Esophagus squamous epithelium (tissue), 5 donors: ENCODE measurements around the gene CNTF. TPM values are rescaled to one million over a fixed set of nuclear protein-coding genes. Genes with fewer than 3 reads are reported as not detected.

ENCODE experiments used
- DNase-seq: peaks from one replicate; lab custom pipeline; 2025; lab: John Stamatoyannopoulos, UW
- H3K27ac ChIP-seq, 4 donors: fragments of 200-600 bp; sonication (generic); one replicate each; pipeline ENCODE4 v1.5.1; 2016 to 2019; ENCODE audit warnings: mild to moderate bottlenecking in 1 of 4
- H3K27me3 ChIP-seq, 4 donors: fragments of 200-600 bp; sonication (generic); 1 replicate in 3 of 4; 2 replicates in 1 of 4; pipeline versions ENCODE4 v1.5.1 to v1.6.0; 2017 to 2021; ENCODE audit warnings: antibody characterized with exemption in 1 of 4
- H3K36me3 ChIP-seq, 3 donors: fragments of 200-600 bp; sonication (generic); one replicate each; pipeline ENCODE4 v1.5.1; 2016 to 2019
- H3K4me1 ChIP-seq, 3 donors: fragments of 200-600 bp; sonication (generic); one replicate each; pipeline ENCODE4 v1.5.1; 2017 to 2019
- H3K4me3 ChIP-seq, 4 donors: fragments of 200-600 bp; sonication (generic); 1 replicate in 3 of 4; 2 replicates in 1 of 4; pipeline ENCODE4 v1.5.1; 2016 to 2019; ENCODE audit warnings: mild to moderate bottlenecking in 2 of 4, moderate library complexity in 1 of 4
- H3K9me3 ChIP-seq, 3 donors: fragments of 200-600 bp; sonication (generic); one replicate each; pipeline ENCODE4 v1.5.1; 2016 to 2019
- POLR2A ChIP-seq, 4 donors: fragments of 450-650 bp; IDR thresholded peaks; one replicate each; pipeline ENCODE4 v1.6.1; 2017; ENCODE audit warnings: antibody characterized with exemption in 4 of 4, mild to moderate bottlenecking in 4 of 4, moderate library complexity in 3 of 4
- WGBS, 2 donors: methylation state at CpG; one replicate each; pipeline ENCODE4 v1.1.5; 2018; 5-methylcytosine and 5-hydroxymethylcytosine counted together
- intact Hi-C: fragments of 100-400 bp; cut with DNase I; formaldehyde crosslinking; loops from one replicate; pipeline ENCODE4 v1.15.0; 2022
- total RNA-seq, 4 donors: library from RNA; depleted of rRNA; stranded (reverse); fragments of >200 nt; gene quantifications; one replicate each; pipeline ENCODE4 v1.1.0, GENCODE V29; 2016
- TF ChIP-seq, protein P1 (sequence below), 6 experiments: fragments of 450-650 bp in 4 of 6; fragments of 200-600 bp in 2 of 6; sonication (generic) in 2 of 6; IDR thresholded peaks; one replicate each; pipeline ENCODE4 v1.5.1; 2016 to 2019; ENCODE audit warnings: antibody characterized with exemption in 6 of 6, mild to moderate bottlenecking in 4 of 6, moderate library complexity in 4 of 6
- donor health status: DM: yes; HTN: yes; CAD: no.

CNTF gene
- total RNA-seq, 4 donors from 2014 or later = 0.53 to 3.2 (median 1.2) TPM

DNA sequence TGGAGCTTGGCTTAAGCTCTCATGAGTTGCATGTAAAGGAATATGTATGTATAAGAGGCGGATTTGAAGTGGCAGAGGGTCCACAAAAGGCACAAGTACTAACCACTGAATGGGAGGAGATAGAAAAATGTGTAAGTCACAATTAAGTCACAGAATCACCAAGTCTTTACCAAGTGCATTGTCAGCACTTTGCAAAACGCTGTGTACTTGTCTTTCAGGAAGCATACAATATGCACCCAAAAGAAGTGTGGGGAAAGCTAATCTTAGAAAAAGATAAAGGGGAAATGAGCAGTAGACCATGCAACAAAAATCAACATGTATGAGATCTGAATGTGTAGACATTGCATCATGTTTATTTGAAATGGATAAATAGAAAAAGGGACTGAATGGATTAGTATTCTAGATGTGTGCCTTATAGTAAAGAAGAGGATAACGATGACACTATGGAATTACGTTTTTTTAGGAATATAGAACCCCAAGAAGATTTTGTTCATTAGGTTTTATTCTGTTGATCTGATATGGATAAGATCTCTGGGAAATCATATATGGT, 4.5 kb downstream of the CNTF start:
- Histone ChIP-seq H3K27ac (peak overlapping the region in 2 of 4 donors; percentile 4 to 57), H3K9me3 (no peaks in the 10 kb centered on the region), H3K4me3 (no peak overlapping the region), H3K36me3 (peaks cover 0 to 42% (median 6%) of the 10 kb centered on the region in 3 donors), H3K27me3 (no peaks in the 10 kb centered on the region), H3K4me1 (peaks cover 0 to 23% (median 6%) of the 10 kb centered on the region in 3 donors)
- intact Hi-C loops = no loop called here
- 66 to 69% methylated on average over 4 of the region's 4 CpGs for WGBS, 2 donors
- TF ChIP-seq POLR2A (IDR thresholded peaks at IDR 0.05) = no peak
- TF ChIP-seq, protein P1, sequence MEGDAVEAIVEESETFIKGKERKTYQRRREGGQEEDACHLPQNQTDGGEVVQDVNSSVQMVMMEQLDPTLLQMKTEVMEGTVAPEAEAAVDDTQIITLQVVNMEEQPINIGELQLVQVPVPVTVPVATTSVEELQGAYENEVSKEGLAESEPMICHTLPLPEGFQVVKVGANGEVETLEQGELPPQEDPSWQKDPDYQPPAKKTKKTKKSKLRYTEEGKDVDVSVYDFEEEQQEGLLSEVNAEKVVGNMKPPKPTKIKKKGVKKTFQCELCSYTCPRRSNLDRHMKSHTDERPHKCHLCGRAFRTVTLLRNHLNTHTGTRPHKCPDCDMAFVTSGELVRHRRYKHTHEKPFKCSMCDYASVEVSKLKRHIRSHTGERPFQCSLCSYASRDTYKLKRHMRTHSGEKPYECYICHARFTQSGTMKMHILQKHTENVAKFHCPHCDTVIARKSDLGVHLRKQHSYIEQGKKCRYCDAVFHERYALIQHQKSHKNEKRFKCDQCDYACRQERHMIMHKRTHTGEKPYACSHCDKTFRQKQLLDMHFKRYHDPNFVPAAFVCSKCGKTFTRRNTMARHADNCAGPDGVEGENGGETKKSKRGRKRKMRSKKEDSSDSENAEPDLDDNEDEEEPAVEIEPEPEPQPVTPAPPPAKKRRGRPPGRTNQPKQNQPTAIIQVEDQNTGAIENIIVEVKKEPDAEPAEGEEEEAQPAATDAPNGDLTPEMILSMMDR (IDR thresholded peaks at IDR 0.05) = no peak
- no peak for DNase-seq

DNA sequence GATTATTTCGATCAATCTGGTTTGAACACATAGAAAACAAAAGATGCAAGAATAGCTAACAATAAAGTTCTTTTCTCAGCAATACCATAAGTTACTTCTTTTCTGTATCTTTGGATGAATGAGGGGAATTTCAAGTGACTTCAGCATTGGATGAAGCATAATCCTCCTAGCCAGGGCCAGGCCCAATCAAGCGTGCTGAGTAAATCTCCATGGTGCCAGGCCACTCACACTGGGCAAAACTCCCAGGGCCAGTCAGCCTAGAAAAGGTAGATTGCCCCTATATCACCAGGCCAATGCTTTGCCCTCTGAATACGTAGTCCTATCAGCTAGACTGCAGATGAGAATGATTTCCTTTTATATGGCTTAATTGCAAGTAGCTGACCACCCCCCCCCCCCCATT, 6.0 kb downstream of the CNTF start:
- no peak for DNase-seq
- no peak overlapping the region for H3K27ac ChIP-seq
- H3K4me3 ChIP-seq = no peak overlapping the region
- H3K9me3 ChIP-seq = no peaks in the 10 kb centered on the region
- peaks cover 0 to 19% (median 6%) of the 10 kb centered on the region in 3 donors for H3K4me1 ChIP-seq
- peaks cover 0 to 28% (median 6%) of the 10 kb centered on the region in 3 donors for H3K36me3 ChIP-seq
- intact Hi-C loops = no loop called here
- H3K27me3 ChIP-seq = no peaks in the 10 kb centered on the region
- no peak for TF ChIP-seq POLR2A (IDR thresholded peaks at IDR 0.05)
- TF ChIP-seq, protein P1 (IDR thresholded peaks at IDR 0.05) = no peak
- WGBS, 2 donors = 77 to 82% methylated on average over 3 of the region's 3 CpGs

DNA sequence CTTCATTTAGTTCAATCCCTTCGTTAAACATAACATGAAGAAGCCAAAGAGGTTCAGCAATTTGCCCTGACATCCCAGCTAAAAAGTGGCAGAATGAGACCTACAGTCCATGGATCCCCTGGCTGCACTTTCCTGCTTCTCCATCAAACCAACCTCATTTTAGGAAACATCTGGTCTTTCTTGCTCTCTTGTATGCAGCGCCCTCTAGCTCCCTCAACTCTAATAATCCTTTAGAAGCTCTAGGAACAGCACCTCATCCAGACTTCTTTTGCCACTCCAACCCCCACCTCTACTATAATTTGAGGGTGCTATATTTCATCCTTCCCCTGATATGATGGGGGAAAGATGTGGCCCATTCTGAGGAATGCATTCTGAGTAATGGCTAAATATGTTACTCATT, 7.4 kb downstream of the CNTF start:
- intact Hi-C loops = no loop called here
- Histone ChIP-seq H3K36me3 (peaks cover 0 to 14% (median 0%) of the 10 kb centered on the region in 3 donors), H3K9me3 (no peaks in the 10 kb centered on the region), H3K27me3 (no peaks in the 10 kb centered on the region), H3K27ac (no peak overlapping the region), H3K4me1 (peaks cover 0 to 19% (median 6%) of the 10 kb centered on the region in 3 donors), H3K4me3 (no peak overlapping the region)
- no peak for DNase-seq
- TF ChIP-seq, protein P1 (IDR thresholded peaks at IDR 0.05) = peak in 5 of 6 experiments; percentile 29 to 52 (median 40)
- TF ChIP-seq POLR2A (IDR thresholded peaks at IDR 0.05) = no peak
- 40 to 41% methylated on average over 2 of the region's 2 CpGs for WGBS, 2 donors

DNA sequence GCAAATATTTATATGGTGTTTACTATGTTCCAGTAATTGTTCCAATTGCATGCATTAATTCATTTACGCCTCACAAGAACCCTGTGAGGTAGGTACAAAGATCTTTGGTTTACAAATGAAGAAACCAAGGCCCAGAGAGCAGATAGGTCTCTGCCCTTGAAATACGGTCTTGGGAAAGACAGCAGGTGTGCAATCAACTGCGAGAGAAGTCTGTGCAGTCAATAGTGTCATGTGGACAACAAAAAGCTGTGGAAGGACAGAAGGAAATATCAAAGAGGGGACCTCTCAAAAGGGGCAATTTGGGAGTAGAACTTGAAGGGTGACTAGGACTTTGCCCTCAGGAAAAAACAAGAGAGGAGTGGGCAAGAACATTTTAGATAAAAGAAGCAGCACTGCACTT, 8.9 kb downstream of the CNTF start:
- intact Hi-C loops = no loop called here
- Histone ChIP-seq H3K9me3 (no peaks in the 10 kb centered on the region), H3K36me3 (no peaks in the 10 kb centered on the region), H3K27me3 (no peaks in the 10 kb centered on the region), H3K4me3 (no peak overlapping the region), H3K4me1 (peaks cover 0 to 19% (median 6%) of the 10 kb centered on the region in 3 donors), H3K27ac (no peak overlapping the region)
- 89 to 90% methylated on average over 3 of the region's 3 CpGs for WGBS, 2 donors
- TF ChIP-seq POLR2A (IDR thresholded peaks at IDR 0.05) = no peak
- TF ChIP-seq, protein P1 (IDR thresholded peaks at IDR 0.05) = no peak
- no peak for DNase-seq

DNA sequence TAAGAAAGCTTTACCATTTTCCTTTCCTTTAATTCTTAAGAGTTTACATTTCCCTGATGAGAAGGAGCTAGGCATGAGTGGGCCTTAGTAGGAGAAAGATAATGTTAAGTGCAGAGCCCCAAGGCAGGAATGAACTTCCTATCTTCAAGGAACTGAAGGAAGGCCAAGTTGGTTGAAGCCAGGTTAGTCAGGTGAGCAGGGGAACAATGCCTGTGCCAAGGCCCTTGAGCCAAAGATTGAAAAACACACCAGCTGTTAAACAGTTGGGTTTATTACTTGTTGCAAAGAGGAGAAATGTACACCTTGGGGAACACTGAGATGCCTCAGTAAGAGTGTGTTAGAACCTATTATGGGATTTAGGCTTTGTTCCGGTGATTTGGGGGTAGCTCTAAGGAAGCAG, 10.0 kb downstream of the CNTF start:
- no peak overlapping the region for H3K27ac ChIP-seq
- intact Hi-C loops = no loop called here
- TF ChIP-seq, protein P1 (IDR thresholded peaks at IDR 0.05) = no peak
- TF ChIP-seq POLR2A (IDR thresholded peaks at IDR 0.05) = no peak

More for the DNA sequence above, 10.0 kb downstream of the CNTF start:
- Histone ChIP-seq H3K27me3 (no peaks in the 10 kb centered on the region), H3K4me3 (no peak overlapping the region), H3K36me3 (no peaks in the 10 kb centered on the region), H3K9me3 (no peaks in the 10 kb centered on the region), H3K4me1 (peaks cover 0 to 10% (median 3%) of the 10 kb centered on the region in 3 donors)
- WGBS, 2 donors = 95 to 100% methylated on average over 1 of the region's 1 CpG
- no peak for DNase-seq
